Stomach (tissue), 19 donors: ENCODE results near the gene UBXN11. TPM values are rescaled to one million over a fixed set of nuclear protein-coding genes. Genes with fewer than 3 reads are reported as not detected.

ENCODE experiments used
- DNase-seq, 2 donors: peaks; one replicate each; pipeline versions ENCODE4 v3.0.0 to v3.0.0-alpha.2; 2013 to 2019
- H3K27ac ChIP-seq, 5 donors: fragments of 200-600 bp in 4 of 5; sonication (generic) in 4 of 5; one replicate each; pipeline ENCODE4 v1.5.1; 2013 to 2019; ENCODE audit warnings: mild to moderate bottlenecking in 1 of 5, moderate library complexity in 1 of 5
- H3K27me3 ChIP-seq, 3 donors: fragments of 200-600 bp; sonication (generic); one replicate each; pipeline ENCODE4 v1.5.1; 2017 to 2019; ENCODE audit warnings: mixed run types in 1 of 3
- H3K36me3 ChIP-seq, 4 donors: fragments of 200-600 bp; sonication (generic); 1 replicate in 3 of 4; 2 replicates in 1 of 4; pipeline ENCODE4 v1.5.1; 2016 to 2019
- H3K4me1 ChIP-seq, 4 donors: fragments of 200-600 bp; sonication (generic); one replicate each; pipeline ENCODE4 v1.5.1; 2016 to 2019
- H3K4me3 ChIP-seq, 4 donors: fragments of 200-600 bp; sonication (generic) in 3 of 4; one replicate each; pipeline ENCODE4 v1.5.1; 2016 to 2019; ENCODE audit warnings: mild to moderate bottlenecking in 1 of 4
- H3K9me3 ChIP-seq, 4 donors: fragments of 200-600 bp; sonication (generic); one replicate each; pipeline ENCODE4 v1.5.1; 2016 to 2019
- EP300 ChIP-seq: sonication (generic); formaldehyde crosslinking; IDR thresholded peaks from one replicate; pipeline ENCODE4 v1.6.1; 2017; ENCODE audit warnings: antibody characterized with exemption
- POLR2A ChIP-seq, 4 donors: fragments of 450-650 bp; IDR thresholded peaks; one replicate each; pipeline ENCODE4 v1.6.1; 2016; ENCODE audit warnings: antibody characterized with exemption in 4 of 4, control low read depth in 2 of 4, mild to moderate bottlenecking in 1 of 4, moderate library complexity in 1 of 4
- POLR2AphosphoS5 ChIP-seq, 3 donors: sonication (generic); formaldehyde crosslinking; IDR thresholded peaks; one replicate each; pipeline ENCODE4 v1.6.1; 2016; ENCODE audit warnings: antibody characterized with exemption in 3 of 3
- WGBS, 5 donors: extraction: QIAGEN DNeasy Blood & Tissue Kit in 3 of 5; methylation state at CpG; one replicate each; pipeline versions ENCODE4 v1.1.5 to v1.1.7; 2013 to 2018; 5-methylcytosine and 5-hydroxymethylcytosine counted together
- intact Hi-C: fragments of 100-400 bp; cut with DNase I; formaldehyde crosslinking; loops from one replicate; pipeline ENCODE4 v1.15.1; 2023; ENCODE audit warnings: low total_unique reads
- long read RNA-seq, 10 donors: transcript quantifications; one replicate each; lab custom pipeline, GENCODE V29; 2026
- polyA plus RNA-seq, 3 donors: library from polyadenylated mRNA; stranded (reverse); fragments of 200-250 nt; gene quantifications; one replicate each; pipeline ENCODE4 v1.2.3, GENCODE V29; 2013
- total RNA-seq, 5 donors: library from RNA; depleted of rRNA; stranded (reverse); fragments of >200 nt; gene quantifications; one replicate each; pipeline versions ENCODE4 v1.1.0 to v1.2.3, GENCODE V29; 2014 to 2016
- TF ChIP-seq, protein P1 (sequence below), 7 experiments: fragments of 450-650 bp in 4 of 7; fragments of 200-600 bp in 3 of 7; sonication (generic) in 3 of 7; IDR thresholded peaks; one replicate each; pipeline ENCODE4 v1.5.1; 2016 to 2019; ENCODE audit warnings: antibody characterized with exemption in 7 of 7, control low read depth in 2 of 7, mild to moderate bottlenecking in 1 of 7
- donor health status: healthy with polysubstance abuse.
- donor health status: Bipolar disorder and iron deficiency.
- donor health status: healthy.

UBXN11 gene, protein sequence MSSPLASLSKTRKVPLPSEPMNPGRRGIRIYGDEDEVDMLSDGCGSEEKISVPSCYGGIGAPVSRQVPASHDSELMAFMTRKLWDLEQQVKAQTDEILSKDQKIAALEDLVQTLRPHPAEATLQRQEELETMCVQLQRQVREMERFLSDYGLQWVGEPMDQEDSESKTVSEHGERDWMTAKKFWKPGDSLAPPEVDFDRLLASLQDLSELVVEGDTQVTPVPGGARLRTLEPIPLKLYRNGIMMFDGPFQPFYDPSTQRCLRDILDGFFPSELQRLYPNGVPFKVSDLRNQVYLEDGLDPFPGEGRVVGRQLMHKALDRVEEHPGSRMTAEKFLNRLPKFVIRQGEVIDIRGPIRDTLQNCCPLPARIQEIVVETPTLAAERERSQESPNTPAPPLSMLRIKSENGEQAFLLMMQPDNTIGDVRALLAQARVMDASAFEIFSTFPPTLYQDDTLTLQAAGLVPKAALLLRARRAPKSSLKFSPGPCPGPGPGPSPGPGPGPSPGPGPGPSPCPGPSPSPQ
- 10 to 100 TPM in 3 of 5 donors, 1 to 10 TPM in 2; 7.3 to 12.9 (median 12.2) TPM for total RNA-seq
- 10 to 100 TPM; 14.4 to 26.3 (median 19.3) TPM for polyA plus RNA-seq
- long read RNA-seq, donor 1 = 0 reads
- long read RNA-seq, donor 2, partial matches to known transcripts = 312 of 312 reads
- long read RNA-seq, donor 2, other reads (novel, unspliced or antisense) = 0 of 312 reads
- long read RNA-seq, donor 3, partial matches to known transcripts = 5 of 6 reads
- long read RNA-seq, donor 3, other reads (novel, unspliced or antisense) = 0 of 6 reads
- long read RNA-seq, donor 4, partial matches to known transcripts = 0 of 1 reads
- long read RNA-seq, donor 4, other reads (novel, unspliced or antisense) = 0 of 1 reads
- long read RNA-seq, donor 5, partial matches to known transcripts = 0 of 1 reads
- long read RNA-seq, donor 5, other reads (novel, unspliced or antisense) = 0 of 1 reads
- long read RNA-seq, donor 6 = 0 reads
- long read RNA-seq, donor 7, partial matches to known transcripts = 0 of 1 reads
- long read RNA-seq, donor 7, other reads (novel, unspliced or antisense) = 0 of 1 reads
- long read RNA-seq, donor 8, partial matches to known transcripts = 0 of 1 reads
- long read RNA-seq, donor 8, other reads (novel, unspliced or antisense) = 0 of 1 reads
- long read RNA-seq, donor 9, partial matches to known transcripts = 0 of 1 reads
- long read RNA-seq, donor 9, other reads (novel, unspliced or antisense) = 0 of 1 reads
- long read RNA-seq, donor 10 = 0 reads

DNA sequence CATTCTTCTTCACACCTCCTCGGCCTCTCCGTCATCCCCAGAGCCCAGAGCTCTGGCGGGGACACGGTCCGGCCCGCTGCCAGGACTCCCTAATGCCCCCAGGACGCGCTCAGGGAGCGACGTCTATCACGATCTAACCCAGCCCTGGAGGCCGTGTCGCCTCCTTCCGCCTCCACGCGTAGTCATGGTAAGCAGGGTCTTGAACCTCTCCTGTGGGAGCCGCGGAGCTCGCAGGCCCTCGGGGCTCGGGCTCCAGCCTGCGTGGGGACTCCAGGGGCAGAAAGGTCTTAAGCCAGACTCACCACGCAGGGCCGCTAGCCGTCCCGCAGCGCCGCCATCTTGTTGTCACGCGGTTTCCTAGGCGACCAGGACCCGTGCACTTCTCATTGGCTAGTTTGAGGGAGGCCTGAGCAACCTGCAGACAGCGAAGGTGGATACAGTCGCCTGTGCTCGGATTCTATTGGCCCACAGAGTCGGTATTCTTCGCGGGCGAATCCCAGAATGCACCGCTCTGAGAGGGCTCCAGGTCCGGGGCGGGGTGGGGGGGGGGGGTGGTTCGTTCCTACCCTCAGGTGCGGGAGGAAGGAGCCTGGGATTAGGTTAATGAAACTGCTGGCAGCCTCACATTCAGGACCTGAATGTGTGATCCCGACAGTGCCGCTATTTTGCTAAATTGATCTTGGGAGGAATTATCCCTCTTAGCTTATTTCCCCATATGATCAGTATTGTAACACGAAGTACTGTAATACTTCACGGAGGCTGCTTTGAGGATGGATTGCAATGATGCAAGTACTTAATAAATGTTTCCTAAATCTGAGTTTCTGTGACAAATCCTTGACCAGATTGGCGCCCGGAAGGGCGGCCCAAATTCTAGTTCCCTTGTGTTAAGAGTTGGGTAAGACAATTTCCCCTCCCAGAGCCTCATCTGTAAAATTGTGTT lies at the start of gene UBXN11:
Gene UBXN11, minus strand, starts transcription at position 347 of the 940 bp plus-strand sequence. CDS start 3,753 bp downstream, outside the sequence.
- DNase-seq = peak; percentile 94 to 98
- H3K27me3 ChIP-seq = no peaks in the 10 kb centered on the region
- H3K4me1 ChIP-seq = peaks cover 7 to 31% (median 18%) of the 10 kb centered on the region in 4 donors
- intact Hi-C loops = no loop called here
- no peak for TF ChIP-seq EP300
- TF ChIP-seq POLR2AphosphoS5 (IDR thresholded peaks at IDR 0.05) = peak in 1 of 3 donors; percentile 43
- H3K4me3 ChIP-seq = peak within 1 kb of the TSS; percentile 66 to 93 (median 78)
- H3K9me3 ChIP-seq = no peaks in the 10 kb centered on the region
- peaks cover 0 to 2% (median 0%) of the 10 kb centered on the region in 4 donors for H3K36me3 ChIP-seq
- WGBS, 5 donors = 1 to 4% (median 2%) methylated on average over 33 to 51 of the region's 51 CpGs
- peak within 1 kb of the TSS; percentile 6 to 75 (median 62) for H3K27ac ChIP-seq

DNA sequence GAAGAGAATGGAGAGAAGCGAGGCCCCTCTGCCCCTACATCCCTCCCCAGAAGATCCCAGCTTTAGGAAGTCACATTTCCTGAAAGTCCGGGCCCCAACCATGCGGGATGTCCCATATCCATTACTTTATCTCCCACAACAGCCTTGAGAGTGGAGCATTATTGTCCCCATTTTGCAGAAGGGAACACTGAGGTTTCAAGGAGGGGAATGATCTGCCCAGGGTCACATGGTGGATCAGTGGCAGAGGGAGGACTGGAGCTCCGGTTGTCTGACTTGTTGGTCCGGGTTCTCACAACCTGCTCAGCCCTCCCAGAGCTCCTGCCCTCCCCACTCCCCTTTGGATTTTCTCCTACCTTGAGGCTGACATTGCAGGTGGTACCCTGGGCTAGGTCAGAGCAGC lies 49.7 kb upstream of the UBXN11 start:
- H3K36me3 ChIP-seq = no peaks in the 10 kb centered on the region
- 85 to 95% (median 88%) methylated on average over 5 of the region's 5 CpGs for WGBS, 5 donors
- peaks cover 12 to 38% (median 15%) of the 10 kb centered on the region in 4 donors for H3K4me1 ChIP-seq

DNA sequence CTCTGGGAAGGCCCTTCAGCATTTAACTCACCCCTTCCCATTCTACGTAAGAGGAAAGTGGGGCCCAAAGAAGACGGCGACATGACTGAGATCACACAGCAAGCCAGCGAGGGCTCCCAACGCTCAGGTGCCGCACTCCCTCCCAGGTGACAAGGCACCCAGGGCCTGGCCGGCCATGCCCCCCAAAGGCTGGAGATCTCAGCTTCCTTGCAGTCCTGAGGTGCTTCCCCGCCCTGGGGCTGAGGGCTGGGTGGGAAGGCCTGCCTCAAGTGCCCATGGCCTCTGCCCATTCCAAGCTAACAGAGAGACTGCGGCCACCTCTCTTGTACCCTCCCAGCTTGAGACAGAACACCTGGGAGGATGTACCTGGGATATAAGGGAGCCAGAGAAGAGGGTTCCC lies 48.5 kb upstream of the UBXN11 start:
- intact Hi-C loops = no loop called here
- 86 to 100% (median 93%) methylated on average over 3 to 9 of the region's 9 CpGs for whole genome bisulfite sequencing, 5 donors
- TF ChIP-seq, protein P1, sequence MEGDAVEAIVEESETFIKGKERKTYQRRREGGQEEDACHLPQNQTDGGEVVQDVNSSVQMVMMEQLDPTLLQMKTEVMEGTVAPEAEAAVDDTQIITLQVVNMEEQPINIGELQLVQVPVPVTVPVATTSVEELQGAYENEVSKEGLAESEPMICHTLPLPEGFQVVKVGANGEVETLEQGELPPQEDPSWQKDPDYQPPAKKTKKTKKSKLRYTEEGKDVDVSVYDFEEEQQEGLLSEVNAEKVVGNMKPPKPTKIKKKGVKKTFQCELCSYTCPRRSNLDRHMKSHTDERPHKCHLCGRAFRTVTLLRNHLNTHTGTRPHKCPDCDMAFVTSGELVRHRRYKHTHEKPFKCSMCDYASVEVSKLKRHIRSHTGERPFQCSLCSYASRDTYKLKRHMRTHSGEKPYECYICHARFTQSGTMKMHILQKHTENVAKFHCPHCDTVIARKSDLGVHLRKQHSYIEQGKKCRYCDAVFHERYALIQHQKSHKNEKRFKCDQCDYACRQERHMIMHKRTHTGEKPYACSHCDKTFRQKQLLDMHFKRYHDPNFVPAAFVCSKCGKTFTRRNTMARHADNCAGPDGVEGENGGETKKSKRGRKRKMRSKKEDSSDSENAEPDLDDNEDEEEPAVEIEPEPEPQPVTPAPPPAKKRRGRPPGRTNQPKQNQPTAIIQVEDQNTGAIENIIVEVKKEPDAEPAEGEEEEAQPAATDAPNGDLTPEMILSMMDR (IDR thresholded peaks at IDR 0.05) = no peak
- Histone ChIP-seq H3K27me3 (peaks cover 2 to 63% (median 3%) of the 10 kb centered on the region in 3 donors), H3K36me3 (no peaks in the 10 kb centered on the region), H3K4me1 (peaks cover 3 to 27% (median 5%) of the 10 kb centered on the region in 4 donors), H3K27ac (no peak overlapping the region), H3K4me3 (no peak overlapping the region), H3K9me3 (no peaks in the 10 kb centered on the region)
- no peak for DNase-seq

More for the DNA sequence above, 49.7 kb upstream of the UBXN11 start:
- intact Hi-C loops = no loop called here
- TF ChIP-seq EP300 = no peak
- TF ChIP-seq, protein P1 (IDR thresholded peaks at IDR 0.05) = no peak
- no peak for TF ChIP-seq POLR2A (IDR thresholded peaks at IDR 0.05)
- TF ChIP-seq POLR2AphosphoS5 (IDR thresholded peaks at IDR 0.05) = no peak
- Histone ChIP-seq H3K9me3 (no peaks in the 10 kb centered on the region), H3K27me3 (peaks cover 13 to 75% (median 14%) of the 10 kb centered on the region in 3 donors), H3K4me3 (no peak overlapping the region), H3K27ac (no peak overlapping the region)
- DNase-seq = no peak
